GM19043 (cell line): ENCODE measurements around the gene ITFG1.

Source experiments
- ATAC-seq: cut with Tn5 transposase; IDR thresholded peaks from one replicate; pipeline ENCODE4 v1.9.1; 2021; ENCODE audit warnings: low read depth; ENCODE audit not compliant: unreplicated experiment

ITFG1 gene

GRCh38 chr16:47431960-47432359 is 28.9 kb downstream of the ITFG1 start:
- no peak for ATAC-seq

DNA sequence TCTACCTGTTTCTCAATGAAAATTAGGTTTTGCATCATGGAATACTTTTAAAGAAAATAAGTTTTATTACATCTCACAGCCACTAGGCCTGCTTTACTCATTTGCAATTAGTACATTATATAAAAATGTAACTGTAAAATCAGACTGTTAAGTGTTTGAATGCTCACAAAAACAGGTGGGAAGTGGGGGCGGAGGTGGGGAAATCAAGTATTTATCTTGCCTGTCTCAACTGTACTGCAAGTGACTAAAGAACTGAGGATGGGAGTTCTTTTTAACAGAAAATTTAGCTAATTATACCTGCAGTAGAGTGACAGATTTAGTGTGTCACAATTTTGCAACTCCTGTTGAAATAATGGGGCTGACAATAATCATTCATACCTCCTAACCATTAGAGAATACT is 34.1 kb downstream of the ITFG1 start:
- ATAC-seq = no peak

- no peak for ATAC-seq
Measured at GRCh38 chr16:47424846-47425245, 36.0 kb downstream of the ITFG1 start.

DNA sequence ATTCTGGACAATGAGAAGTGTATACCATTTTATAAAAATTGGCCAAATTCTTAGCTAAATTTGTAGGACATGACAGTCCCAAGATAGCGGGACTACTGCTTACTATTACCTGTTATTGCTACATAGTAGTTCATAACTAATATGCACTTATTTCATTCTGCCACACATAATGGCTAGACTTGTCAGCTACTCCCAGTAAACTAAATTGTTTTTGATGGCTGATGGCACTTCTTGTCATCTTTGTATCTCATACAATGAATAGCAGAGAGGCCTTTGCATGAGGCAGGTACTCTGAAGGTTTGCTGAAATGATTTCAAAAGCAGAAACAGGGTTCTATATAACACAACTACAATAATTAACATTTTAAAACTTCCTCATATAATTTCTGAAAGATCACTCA is 44.0 kb downstream of the ITFG1 start:
- no peak for ATAC-seq

DNA sequence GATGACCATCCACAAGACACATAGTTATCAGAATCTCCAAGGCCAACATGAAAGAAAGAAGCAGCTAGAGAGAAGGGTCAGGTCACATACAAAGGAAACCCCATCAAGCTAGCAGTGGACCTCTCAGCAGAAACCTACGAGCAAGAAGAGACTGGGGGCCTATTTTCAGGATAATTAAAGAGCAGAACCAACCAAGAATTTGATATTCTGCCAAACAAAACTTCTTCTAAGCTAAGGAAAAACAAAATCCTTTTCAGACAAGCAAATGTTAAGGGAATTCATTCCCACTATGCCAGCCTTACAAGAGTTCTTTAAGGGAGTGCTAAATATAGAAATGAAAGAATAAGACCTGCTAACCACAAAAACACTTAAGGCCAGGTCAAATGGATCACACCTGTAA is 47.8 kb downstream of the ITFG1 start:
- no peak for ATAC-seq

- no peak for ATAC-seq
Measured at GRCh38 chr16:47408491-47408890, 52.4 kb downstream of the ITFG1 start.

GRCh38 chr16:47395733-47396498 is 64.9 kb downstream of the ITFG1 start:
- ATAC-seq = no peak

DNA sequence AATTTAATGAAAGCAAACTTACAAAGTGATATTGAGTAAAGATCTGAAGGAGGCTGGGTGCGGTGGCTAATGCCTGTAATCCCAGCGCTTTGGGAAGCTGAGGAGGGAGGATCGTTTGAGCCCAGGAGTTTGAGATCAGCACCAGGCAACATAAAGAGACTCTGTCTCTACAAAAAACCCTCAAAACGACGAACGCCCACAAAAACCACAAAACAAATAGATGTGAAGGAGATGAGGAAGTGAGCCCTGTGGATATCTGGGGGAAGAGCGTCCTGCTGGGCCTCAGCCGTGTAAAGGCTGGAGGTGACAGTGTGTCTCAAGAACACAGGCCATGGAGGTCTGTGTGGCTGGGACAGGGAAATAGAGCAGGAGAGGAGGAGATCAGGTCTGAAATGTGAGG is 68.8 kb downstream of the ITFG1 start:
- peak; percentile 91 for ATAC-seq

GRCh38 chr16:47388705-47389104 is 72.2 kb downstream of the ITFG1 start:
- no peak for ATAC-seq

- ATAC-seq = no peak
Measured at GRCh38 chr16:47387026-47387734, 73.7 kb downstream of the ITFG1 start.

GRCh38 chr16:47386201-47386718 is 74.6 kb downstream of the ITFG1 start:
- ATAC-seq = no peak

GRCh38 chr16:47382362-47382761 is 78.5 kb downstream of the ITFG1 start:
- no peak for ATAC-seq

DNA sequence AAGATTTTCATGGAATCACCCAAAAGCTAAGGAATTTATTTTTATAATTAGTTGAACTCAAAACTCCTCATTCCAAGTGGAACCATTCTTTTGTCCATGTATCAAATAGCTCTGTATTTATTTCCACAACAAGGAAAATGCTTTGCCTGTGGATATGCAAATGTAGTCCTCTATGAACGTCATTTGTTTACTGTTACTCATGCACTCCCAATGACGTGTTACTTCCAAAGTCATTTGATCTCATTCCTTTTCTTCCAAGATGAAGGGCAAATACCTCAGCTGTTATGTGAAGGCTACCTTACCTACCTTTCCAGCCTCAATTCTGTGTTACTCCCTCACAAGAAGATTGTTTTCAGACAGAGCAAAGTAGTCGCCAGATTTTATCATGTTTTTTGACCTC is 83.7 kb downstream of the ITFG1 start:
- no peak for ATAC-seq

DNA sequence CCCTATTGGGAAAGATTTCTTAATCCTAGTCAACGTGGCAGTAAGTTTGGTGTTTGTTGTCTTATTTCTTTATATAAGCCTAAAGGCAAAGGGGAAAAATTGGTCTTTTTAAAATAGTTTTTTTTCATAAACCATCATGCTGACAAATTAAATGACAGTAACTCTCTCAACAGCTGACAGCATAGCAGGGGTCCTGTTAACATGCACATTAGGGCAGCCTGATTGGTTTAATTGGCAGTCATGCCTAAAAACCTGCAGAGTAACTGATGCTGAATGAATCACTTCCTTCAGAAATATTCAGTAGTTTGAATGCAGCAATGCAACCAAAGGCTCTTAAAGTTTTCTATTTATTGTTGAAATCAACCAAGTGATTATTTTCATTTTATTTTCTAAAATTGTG is 85.4 kb downstream of the ITFG1 start:
- no peak for ATAC-seq

DNA sequence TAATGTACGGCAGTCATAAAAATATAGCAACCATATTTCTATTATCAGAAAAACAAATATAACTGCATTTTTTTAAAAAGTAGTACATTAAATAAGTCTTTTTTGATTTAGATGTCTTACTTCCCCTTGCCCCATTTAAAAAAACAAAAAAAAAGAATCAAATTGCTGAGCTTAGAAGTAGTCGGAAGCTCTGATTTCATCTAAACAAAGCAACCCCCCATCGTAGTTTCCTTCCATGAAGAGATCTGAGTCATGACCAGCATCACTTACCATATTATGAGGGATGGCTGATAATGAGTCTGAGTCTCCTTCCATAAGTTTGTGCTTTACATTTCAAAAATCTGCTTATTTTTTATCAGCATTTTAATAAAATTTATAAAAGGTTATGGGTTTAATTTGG is 86.2 kb downstream of the ITFG1 start:
- no peak for ATAC-seq

DNA sequence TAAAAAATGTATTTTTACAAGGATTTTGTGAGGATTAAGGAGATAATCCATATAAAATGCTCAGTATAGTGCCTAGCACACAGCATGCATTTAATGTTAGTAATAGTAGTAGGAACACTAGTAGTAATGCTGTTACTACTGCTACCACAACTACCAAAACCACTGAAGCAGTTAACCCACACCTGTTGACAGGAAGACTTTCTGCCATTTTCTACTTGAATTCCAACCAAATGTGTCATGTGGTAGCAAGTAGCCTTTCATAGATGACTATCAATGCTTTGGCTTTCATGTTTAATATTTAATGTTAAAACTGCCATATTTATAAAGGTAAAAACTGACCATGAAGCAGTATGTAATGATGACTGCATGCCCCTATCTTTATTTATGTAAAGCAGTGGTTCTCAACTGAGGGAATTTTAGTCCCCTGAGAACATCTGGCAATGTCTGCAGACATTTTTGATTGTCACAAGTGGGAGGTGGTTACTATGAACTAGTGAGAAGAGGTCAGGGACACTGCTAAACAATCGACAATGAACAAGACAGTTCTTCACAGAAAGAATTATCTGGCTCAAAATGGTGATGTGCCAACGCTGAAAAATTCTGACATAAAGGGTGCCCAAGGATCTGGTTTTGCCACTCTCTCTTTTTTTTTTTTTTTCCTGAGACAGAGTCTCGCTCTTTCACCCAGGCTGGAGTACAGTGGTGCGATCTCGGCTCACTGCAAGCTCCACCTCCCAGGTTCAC is 89.4 kb downstream of the ITFG1 start:
- ATAC-seq = no peak

DNA sequence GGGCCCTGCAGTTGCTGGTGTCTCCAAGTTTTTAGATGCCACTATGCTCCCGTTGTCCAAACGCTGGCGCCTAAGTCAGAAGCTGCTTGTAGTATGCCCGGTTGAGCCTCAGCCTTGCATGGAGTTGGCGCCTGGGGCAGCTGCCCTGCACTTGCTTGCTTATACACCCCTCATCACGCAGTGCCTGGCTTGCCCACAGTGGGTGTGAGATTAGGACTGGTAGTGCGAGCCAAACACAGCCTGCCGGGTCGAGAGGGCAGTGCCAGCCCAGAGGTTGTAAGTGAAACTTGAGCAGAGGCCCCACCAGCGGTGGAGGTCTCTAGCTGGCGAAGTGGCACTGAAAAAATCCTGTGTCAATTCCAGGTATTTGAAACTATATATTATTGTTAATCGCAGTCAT is 90.3 kb downstream of the ITFG1 start:
- no peak for ATAC-seq

- no peak for ATAC-seq
Measured at GRCh38 chr16:47366228-47366627, 94.6 kb downstream of the ITFG1 start.

DNA sequence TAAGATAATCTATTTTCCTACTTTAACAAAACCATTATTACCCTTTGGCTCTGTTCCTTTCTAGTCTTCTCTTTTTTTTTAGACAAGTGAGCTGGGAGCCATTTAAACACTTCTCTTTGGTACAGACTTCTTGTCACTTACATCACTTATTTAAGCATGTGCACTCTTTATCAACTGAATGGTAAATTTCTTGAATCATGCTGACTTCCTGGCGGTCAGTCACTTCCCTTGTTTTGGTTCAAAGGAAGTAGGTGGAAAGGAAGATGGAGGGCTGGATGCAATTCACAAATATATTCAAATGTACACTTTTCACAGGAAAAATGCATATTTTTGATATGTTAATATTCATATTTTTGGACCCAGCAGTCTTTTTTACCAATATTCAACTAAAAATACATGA is 97.1 kb downstream of the ITFG1 start:
- no peak for ATAC-seq

DNA sequence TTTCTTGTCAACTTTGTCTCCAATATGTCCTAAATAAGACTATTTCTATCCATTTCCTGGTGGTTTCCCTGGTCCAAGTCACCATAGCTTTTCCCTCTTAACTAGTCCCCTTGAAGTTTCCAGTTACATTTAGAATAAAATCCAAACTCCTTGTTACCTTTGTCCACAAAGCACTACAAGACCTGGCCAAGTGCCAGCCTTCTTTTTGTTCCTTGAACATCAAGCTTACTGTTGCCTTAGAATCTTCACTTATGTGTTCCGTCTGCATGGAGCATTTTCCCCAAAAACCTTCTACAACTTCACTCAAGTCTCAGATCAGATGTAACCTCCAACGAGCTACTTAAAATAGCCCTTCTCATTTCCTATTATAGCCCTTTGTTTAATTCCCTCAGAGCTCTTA is 101.4 kb downstream of the ITFG1 start:
- ATAC-seq = no peak

DNA sequence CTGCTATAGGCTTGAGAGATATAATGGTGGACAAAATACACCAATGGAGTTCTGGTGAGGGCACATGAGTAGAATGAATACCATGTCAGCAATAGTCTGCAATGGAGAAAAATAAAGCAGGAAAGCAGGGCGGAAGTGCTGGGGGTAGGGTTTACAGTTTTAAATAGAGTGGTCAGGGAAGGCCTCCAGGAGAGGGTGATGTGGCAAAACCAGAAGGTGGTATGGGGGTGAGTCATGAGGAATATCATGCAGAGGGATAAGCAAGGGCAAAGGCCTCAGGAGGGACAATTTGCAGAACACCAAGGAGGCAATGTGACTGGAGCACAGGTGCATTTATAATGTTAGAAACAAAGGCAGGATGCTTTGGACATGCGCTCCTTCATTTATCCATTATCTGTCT is 102.0 kb downstream of the ITFG1 start:
- ATAC-seq = no peak
